Activated effector memory CD4-positive, alpha-beta T cell treated with Interleukin-2 at 50 U/mL for 16 hours (primary cell): ENCODE measurements around the gene MAP2K4.

Experiments used
- DNase-seq: peaks from one replicate; pipeline ENCODE4 v3.0.0-alpha.2; 2020

The MAP2K4 gene

DNA sequence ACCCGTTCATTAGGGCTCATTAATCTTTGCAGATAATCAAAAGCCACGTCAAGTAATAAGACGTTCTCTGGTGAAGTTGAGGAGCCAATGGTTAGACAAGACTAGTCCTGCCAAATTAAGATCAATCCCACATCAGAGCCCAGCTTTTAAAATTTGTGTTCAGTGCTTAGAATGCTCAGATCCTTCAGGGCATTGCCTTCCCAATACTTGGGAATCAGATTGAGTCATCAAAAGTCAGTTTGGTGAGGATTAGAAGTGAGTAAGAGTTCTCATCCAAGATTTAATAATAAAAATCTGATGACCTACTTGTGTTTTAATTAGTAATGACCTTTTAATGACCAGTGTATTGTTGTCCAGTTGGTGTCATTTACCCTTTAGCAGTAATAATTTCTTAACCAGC, 19.8 kb downstream of the MAP2K4 start:
- DNase-seq, result no peak

GRCh38 chr17:12041312-12041711, 20.6 kb downstream of the MAP2K4 start:
- DNase-seq, result no peak

DNA sequence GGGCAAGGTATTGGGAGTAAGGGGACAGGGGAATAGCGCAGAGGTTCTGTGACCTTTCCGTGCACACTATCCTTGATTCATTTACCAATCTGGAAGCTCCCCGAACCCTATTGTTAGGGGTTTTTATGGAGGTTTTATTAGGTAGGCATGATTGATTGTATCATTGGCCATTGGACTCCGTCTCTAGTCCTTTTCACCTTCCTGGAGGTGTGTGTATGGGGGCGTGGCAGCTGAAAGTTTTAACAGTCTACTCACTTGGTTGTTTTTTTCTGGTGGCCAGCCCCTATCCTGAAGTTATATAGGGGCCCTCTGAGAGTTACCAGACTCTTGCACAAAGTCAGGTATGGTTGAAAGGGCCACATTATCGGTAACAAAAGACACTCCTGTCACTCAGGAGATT, 23.0 kb downstream of the MAP2K4 start:
- no peak for DNase-seq

GRCh38 chr17:12046786-12047185, 26.1 kb downstream of the MAP2K4 start:
- no peak for DNase-seq

DNA sequence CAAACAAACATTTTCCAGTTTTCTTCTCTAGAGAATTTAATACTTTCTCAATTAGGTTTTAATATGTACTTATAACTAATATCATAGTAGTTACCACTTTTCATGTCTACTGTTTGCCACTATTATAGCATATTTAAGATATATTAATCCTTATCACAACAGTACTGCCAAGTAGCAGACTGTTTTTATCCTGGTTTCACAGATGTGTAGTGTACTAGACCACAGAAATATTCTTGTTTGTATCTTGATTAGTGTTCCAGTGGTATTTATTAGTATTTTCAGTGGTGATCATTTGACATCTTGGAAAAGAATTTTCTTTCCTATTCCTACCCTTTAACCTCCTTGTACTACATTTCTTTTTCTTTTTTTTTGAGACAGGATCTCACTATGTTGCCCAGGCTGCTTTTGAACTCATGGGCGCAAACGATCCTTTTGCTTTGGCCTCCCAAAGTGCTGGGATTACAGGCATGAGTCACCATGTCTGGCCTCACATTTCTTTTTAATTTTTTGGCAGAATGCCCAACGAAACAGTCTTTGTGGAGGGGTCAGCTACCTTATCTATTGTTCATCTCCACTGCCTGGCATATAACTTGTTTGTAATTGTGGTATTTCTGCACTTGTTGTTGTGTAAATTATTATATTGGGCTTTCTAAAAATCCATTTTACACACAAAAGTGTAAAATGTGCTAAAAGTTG, 27.2 kb downstream of the MAP2K4 start:
- DNase-seq, result no peak

DNA sequence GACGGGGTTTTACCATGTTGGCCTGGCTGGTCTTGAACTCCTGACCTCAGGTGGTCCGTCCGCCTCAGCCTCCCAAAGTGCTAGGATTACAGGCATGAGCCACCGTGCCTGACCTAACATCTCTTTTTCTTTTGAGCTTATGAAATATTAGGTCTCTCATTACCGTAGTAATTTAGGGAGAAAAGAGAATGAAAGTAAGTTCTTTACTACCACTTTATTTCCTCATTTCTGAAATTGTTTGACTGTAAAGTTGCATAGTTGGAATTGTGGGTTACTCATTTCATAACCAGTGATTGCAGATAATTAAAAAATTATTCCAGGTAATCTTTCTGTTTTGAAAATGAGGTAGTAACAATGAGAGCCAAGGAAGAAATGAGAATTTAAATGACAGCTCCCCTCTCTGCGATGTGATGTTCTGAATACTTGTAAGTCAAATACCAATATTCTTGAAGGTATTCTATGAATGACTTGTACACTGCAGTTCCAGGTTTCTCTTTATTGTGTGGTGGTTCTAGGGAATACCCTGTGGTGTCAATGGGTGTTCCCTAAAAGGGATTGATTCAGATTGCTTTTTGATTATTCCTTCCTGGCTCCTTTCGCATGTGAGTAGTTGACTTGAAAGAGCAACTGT, 28.3 kb downstream of the MAP2K4 start:
- DNase-seq, result no peak

DNA sequence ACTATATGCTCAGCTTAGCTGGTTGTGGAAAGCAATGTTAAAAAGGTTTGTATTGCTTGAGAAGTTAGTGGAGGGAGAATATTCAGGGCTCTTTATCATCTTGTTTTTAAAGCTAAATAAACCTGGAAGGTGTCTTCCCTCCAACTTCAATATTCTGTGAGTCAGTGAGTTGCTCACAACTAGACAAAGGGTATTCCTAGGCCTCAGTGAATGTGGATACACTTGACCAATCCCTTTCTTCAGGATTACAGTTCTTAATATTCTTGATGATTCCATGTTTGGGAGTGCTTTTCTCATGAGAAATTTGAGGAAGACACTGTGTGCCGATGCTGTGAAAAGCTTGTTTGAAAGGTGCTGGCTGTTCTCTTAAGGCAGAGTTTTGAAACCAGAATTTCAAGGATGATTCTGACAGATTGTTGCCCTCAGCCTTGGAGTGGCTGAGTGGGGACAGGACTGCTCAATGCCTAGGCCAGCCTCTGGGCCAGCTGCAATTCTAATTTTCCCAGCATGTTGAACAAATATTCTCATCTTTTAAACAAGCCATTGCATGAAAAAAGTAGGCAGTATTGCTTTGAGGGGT, 30.1 kb downstream of the MAP2K4 start:
- DNase-seq, result no peak

GRCh38 chr17:12053552-12053951, 32.9 kb downstream of the MAP2K4 start:
- DNase-seq, result no peak

DNA sequence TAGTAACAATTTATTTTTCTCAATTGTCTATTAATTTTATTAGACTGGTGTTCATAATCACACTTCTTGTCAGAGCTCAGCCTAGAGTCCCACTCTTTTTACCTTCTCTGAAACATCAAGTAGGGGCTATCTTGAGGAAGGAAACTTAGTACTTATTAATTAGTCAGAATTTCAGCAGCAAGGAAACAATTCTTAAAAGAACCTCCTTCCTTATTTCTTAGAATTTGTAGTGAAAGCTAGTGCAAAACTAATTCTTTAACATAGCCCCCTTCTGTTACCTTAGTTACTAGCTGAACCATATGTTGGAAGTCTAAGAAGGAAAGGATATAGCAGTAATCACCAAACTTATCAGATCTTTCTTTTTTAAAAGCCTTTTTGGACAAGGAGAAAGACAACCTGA, 35.2 kb downstream of the MAP2K4 start:
- DNase-seq, result no peak

- DNase-seq, result no peak
Measured at GRCh38 chr17:12057520-12057919, 36.8 kb downstream of the MAP2K4 start.

DNA sequence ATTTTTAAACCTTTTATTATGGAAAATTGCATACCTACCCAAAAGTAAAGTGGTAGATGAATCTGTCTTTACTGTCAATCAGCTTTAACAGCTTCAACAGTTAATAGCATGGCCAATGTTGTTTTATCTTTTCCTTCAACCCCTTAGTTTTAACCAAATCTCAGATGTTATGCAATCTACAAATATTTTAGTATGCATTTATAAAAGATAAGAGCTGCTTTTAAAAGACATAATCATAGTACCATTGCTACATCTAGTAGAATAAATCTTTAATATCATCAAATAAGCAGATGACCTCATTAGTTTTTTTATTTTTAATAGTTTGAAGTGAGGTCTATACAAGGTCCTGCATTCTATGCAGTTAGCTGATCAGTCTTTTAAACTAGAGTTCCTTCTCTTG, 37.9 kb downstream of the MAP2K4 start:
- DNase-seq, result no peak

GRCh38 chr17:12062249-12062648, 41.6 kb downstream of the MAP2K4 start:
- no peak for DNase-seq

DNA sequence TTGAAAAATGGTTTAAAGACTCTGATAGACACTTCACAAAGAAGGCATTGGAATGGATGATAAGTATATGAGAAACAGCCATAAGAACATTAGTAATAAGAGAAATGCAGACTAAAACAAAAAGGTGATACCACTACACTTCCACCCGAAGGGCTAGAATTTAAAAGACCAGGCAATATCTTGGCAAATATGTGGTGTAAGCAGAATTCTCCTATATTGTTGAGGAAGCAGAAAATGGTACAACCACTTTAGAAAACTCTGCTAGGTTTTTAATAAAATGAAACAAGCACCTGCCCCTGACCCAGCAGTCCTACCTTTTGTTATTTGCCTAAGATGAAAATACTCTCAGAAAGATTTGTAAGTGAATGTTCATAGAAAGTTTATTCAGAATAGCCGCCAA, 43.7 kb downstream of the MAP2K4 start:
- DNase-seq, result no peak

DNA sequence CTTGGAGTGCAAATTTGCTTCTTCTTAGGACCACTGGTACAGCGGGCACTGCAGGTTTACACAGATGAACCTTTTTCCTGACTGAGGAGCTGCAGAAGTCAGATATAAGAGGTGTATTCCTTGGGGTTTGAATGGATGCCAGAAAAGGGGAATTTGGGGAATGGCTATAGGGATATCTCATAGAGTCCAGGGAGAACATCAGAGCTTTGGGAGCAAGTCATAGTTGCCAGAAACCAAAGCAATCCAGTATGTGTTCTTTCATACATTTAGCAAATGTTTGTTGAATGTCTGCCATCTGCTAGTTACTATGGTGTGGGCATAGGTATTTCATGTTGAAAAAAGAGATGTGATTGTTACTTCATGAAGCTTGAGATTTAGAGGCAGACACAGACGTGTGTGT, 46.8 kb downstream of the MAP2K4 start:
- DNase-seq, result no peak

DNA sequence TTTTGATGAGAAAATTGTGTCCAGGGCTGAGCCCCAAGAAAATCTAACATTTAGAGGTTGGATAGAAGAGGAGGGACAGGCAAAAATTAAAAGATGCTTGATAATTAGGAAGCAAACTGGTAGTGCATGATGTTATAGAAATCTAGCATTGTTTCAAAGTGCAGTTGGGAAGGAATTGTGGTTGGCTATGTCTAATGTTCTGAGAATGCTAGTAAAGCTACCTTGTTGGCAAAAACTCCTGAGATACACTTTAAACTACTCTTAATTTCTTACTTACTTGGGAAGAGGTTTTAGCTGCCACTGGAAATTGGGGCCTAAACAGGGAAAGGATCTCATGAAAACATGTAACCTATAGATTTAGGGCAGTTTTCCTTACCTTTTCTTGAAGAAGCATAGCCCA, 48.3 kb downstream of the MAP2K4 start:
- no peak for DNase-seq

- no peak for DNase-seq
Measured at GRCh38 chr17:12070561-12070960, 49.9 kb downstream of the MAP2K4 start.

DNA sequence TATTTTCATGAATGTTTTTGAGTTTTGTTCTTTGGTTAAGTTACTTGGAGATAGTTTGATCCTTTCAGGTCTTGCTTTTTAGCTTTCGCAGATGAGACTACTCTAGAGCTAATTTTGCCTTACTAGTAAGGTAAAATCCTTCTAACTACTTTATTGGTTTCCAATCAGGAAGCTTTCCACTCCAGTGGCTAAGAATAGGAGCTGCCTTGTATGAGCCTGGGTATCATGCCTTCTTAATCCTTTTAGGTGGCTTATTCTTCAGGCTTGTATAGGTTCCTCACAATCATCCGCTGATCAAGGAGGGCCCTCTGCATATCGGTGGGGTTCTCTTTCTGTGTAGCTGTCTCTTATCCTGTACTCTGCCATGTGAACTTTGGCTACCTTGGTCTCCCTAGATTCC, 53.7 kb downstream of the MAP2K4 start:
- no peak for DNase-seq

DNA sequence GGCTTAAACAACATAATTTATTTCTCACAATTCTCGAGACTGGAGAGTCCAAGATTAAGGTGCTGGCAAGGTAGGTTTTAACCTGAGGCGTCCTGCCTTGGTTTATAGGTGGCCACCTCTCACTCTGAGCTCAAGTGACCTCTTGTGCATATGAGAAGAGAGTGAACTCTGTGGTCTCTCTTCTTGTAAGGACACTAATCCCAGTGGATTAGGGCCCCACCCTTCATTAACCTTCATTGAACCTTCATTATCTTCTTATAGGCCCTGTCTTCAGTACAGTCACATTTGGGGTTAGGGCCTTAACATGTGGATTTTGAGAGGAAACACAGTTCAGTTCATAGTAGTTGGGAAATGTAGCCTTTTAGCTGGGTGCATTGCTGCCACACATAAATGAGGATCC, 57.1 kb downstream of the MAP2K4 start:
- DNase-seq, result no peak

GRCh38 chr17:12078791-12079190, 58.1 kb downstream of the MAP2K4 start:
- DNase-seq, result no peak

DNA sequence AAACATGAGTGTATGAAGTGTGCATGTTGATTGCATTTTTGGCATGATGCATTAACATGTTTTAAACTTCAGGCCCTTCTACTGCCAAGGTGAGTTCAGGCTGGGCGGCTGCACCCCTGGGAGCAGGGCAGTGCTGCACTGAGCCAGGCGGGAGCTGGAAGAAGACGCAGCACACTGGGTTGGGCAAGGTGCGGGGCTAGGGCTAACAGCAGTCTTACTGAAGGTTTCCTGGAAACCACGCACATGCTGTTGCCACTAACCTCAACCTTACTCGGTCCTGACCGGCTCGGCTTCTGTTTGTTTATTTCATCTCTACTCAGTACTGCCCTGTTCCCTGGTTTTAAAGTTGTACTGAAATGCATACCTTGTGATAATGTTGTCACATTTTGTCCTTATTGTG, 61.0 kb downstream of the MAP2K4 start:
- DNase-seq, result no peak

DNA sequence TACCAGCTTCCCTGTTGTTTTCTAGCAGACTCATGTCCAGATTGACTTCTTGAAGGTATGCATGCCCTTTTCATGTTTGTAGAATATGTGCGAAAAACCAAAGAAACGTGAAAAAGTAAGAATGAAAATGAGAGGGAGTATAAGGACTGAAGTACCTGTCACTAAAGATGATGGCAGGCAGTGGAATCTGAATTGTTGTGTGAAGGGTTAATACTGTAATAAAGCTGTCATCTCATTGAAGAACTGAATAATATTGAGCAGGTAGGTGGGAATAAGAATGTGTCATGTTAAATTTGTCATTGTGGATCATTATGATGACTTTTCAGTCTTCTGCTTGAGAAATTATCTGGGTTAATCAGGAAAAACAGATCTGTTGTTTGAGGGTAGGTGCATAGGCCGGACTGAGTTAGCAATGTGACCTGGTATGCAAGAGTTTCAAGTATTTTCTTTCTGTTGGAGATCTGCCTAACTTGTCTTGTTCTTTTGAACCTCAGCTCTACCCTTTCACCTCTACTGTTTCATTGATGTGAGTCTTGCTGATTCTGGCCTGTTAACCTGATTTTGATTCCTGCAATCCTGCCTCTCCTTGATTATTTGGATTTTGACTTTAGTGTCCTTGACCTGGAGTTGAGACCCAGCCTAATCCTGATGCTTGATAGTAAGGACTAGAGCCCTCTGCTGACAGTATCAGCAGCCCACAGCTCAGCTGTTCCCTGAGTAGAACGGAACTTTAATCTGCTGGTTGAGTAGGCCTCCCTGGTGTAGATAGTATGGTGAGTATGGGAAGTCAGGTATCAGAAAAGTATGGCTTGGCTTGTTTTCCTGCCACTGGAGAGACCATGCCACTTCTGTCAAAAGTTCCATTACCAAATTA, 64.6 kb downstream of the MAP2K4 start:
- DNase-seq, result no peak

GRCh38 chr17:12088035-12088434, 67.4 kb downstream of the MAP2K4 start:
- DNase-seq, result no peak

GRCh38 chr17:12089809-12090384, 69.2 kb downstream of the MAP2K4 start:
- DNase-seq, result no peak
